ENCODE results near the gene GNRH2.
"Not testable (repeated sequence)": the region's sequence is repeated elsewhere in the genome, so short reads cannot be mapped to it uniquely, and the experiment has no call there.

The GNRH2 gene

DNA sequence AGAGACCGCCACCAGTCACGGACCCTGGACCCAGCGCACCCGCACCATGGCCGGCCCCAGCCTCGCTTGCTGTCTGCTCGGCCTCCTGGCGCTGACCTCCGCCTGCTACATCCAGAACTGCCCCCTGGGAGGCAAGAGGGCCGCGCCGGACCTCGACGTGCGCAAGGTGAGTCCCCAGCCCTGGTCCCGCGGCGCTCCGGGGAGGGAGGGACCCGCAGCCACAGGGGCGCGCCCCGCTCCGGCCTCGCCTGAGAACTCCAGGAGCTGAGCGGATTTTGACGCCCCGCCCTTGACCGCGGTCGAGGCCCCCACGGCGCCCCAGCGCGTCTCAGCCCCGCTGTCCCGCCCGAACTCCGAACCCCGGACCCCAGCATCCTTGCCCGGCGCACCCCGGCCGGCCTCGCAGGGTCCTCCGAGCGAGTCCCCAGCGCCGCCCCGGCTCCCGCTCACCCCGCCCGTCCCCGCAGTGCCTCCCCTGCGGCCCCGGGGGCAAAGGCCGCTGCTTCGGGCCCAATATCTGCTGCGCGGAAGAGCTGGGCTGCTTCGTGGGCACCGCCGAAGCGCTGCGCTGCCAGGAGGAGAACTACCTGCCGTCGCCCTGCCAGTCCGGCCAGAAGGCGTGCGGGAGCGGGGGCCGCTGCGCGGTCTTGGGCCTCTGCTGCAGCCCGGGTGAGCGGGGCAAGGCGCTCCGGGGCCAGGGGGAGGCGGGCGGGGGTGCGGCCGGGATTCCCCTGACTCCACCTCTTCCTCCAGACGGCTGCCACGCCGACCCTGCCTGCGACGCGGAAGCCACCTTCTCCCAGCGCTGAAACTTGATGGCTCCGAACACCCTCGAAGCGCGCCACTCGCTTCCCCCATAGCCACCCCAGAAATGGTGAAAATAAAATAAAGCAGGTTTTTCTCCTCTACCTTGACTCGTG lies 28.4 kb downstream of the GNRH2 start, which contains the start of gene OXT:
Gene OXT, plus strand, starts transcription at position 11 of the 920 bp plus-strand sequence. Its CDS starts 36 bp downstream, at position 47.
- Histone ChIP-seq H3K9ac (ENCODE audit: low read length) (no peak within 1 kb of the TSS), H3K36me3 (replicated peaks; ENCODE audit: low read depth, low read length) (no peaks in the 10 kb centered on the region), H4K20me1 (ENCODE audit: insufficient read depth, low read length) (no peaks in the 10 kb centered on the region), H3K4me1 (ENCODE audit: low read length) (peaks cover 6% of the 10 kb centered on the region), H3K27me3 (ENCODE audit: low read depth, low read length) (no peaks in the 10 kb centered on the region), H3K4me2 (ENCODE audit: low read length) (no peak within 1 kb of the TSS), H3K79me2 (ENCODE audit: low read length) (no peaks in the 10 kb centered on the region), H3K4me3 (ENCODE audit: low read length) (no peak within 1 kb of the TSS), H2AFZ (ENCODE audit: low read depth, low read length) (no peak within 1 kb of the TSS), H3K27ac (ENCODE audit: low read length) (no peak within 1 kb of the TSS), H3K9me3 (ENCODE audit: insufficient read depth, low read length) (no peaks in the 10 kb centered on the region)
- TF ChIP-seq CTCF (IDR thresholded peaks at IDR 0.05; ENCODE audit: low read depth, low read length) = no peak
- no peak for TF ChIP-seq EZH2phosphoT487 (IDR thresholded peaks at IDR 0.05; ENCODE audit: low read depth)

DNA sequence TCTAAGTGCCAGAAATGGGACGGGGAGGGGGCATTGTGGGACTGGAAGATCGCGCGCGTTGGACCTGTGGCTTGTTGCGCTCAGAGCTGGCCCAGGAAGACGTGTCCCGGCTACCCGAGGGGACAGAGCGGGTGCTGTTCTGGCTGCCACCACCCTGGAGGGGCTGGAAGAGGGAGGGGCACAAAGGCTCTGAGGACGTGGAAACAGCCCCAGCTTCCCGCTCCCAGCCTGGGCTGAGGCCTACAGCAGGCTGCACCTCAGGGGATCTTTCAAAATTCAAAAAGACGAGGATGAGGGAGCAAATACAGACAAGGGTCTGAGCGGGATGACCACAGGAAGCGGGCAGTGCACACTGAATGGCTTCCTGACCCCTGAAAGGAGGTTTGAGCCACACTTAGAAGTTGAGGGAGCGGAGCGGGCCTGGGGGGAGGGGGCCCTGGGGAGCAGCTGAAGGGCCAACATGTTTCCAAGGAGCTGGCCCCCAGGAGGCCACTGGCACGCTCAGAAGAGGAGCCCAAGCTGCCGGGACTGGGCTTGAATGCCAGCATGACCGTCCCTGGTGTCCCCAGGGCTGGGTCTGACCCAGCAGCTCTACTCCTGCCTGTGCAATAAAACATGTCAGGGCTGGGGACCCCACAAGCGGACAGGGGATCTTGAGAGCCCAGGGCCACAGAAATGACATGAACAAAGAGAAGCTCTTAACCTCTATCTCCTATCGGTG lies 29.3 kb downstream of the GNRH2 start:
- Histone ChIP-seq H3K9me3 (ENCODE audit: insufficient read depth, low read length) (no peaks in the 10 kb centered on the region), H3K4me3 (ENCODE audit: low read length) (no peak overlapping the region), H3K36me3 (replicated peaks; ENCODE audit: low read depth, low read length) (no peaks in the 10 kb centered on the region), H3K79me2 (ENCODE audit: low read length) (no peaks in the 10 kb centered on the region), H3K27me3 (ENCODE audit: low read depth, low read length) (peaks cover under 1% of the 10 kb centered on the region; the same call in 1 of the 2 replicates), H3K4me2 (ENCODE audit: low read length) (no peak overlapping the region), H3K9ac (ENCODE audit: low read length) (no peak overlapping the region), H3K27ac (ENCODE audit: low read length) (no peak overlapping the region), H2AFZ (ENCODE audit: low read depth, low read length) (no peak overlapping the region), H3K4me1 (ENCODE audit: low read length) (peaks cover 12% of the 10 kb centered on the region), H4K20me1 (ENCODE audit: insufficient read depth, low read length) (no peaks in the 10 kb centered on the region)
- TF ChIP-seq CTCF (IDR thresholded peaks at IDR 0.05; ENCODE audit: low read depth, low read length) (no peak), EZH2phosphoT487 (IDR thresholded peaks at IDR 0.05; ENCODE audit: low read depth) (no peak)

DNA sequence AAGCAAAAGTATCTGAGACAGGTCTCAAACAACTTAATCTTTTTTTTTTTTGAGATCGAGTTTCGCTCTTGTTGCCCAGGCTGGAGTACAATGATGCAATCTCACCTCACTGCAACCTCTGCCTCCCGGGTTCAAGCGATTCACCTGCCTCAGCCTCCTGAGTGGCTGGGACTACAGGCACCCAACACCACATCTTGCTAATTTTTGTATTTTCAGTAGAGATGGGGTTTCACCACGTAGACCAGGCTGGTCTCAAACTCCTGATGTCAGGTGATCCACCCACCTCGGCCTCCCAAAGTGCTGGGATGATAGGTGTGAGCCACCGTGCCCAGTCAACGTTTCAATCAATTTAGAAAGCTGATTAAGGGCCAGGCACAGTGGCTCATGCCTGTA lies 29.8 kb downstream of the GNRH2 start:
- H2AFZ ChIP-seq (ENCODE audit: low read depth, low read length); H3K4me2 ChIP-seq (ENCODE audit: low read length); H3K9ac ChIP-seq (ENCODE audit: low read length); H3K4me1 ChIP-seq (ENCODE audit: low read length); H3K36me3 ChIP-seq (replicated peaks; ENCODE audit: low read depth, low read length); H3K4me3 ChIP-seq (ENCODE audit: low read length); H3K27me3 ChIP-seq (ENCODE audit: low read depth, low read length); H3K9me3 ChIP-seq (ENCODE audit: insufficient read depth, low read length); H3K27ac ChIP-seq (ENCODE audit: low read length); H3K79me2 ChIP-seq (ENCODE audit: low read length); H4K20me1 ChIP-seq (ENCODE audit: insufficient read depth, low read length): not testable (repeated sequence)

DNA sequence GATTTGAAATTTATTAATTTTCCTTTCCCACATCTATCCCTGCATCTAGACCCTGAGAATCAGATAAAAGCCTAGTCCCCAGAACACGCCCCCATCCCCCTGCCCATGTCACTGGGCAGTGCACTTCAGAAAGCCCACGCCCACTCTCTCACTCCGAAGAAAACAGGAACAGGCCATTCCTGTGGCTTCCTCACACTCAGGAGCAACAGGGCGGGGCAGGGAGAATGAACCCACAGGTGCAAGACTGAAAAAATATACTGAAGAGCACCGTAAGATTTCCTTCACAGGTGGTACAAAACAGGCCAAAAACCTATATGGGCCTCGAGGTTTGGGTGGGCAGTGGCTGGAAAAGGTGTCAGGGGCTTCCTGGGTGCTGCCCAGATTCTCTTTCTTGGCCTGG lies 31.4 kb downstream of the GNRH2 start:
- no peak overlapping the region for H3K9ac ChIP-seq (ENCODE audit: low read length)
- no peaks in the 10 kb centered on the region for H3K36me3 ChIP-seq (replicated peaks; ENCODE audit: low read depth, low read length)
- TF ChIP-seq EZH2phosphoT487 (IDR thresholded peaks at IDR 0.05; ENCODE audit: low read depth) (no peak), CTCF (IDR thresholded peaks at IDR 0.05; ENCODE audit: low read depth, low read length) (no peak)
- no peak overlapping the region for H3K4me2 ChIP-seq (ENCODE audit: low read length)
- H4K20me1 ChIP-seq (ENCODE audit: insufficient read depth, low read length) = no peaks in the 10 kb centered on the region
- no peaks in the 10 kb centered on the region for H3K79me2 ChIP-seq (ENCODE audit: low read length)
- no peak overlapping the region for H2AFZ ChIP-seq (ENCODE audit: low read depth, low read length)
- H3K27me3 ChIP-seq (ENCODE audit: low read depth, low read length) = peaks cover 7% of the 10 kb centered on the region; the same call in 1 of the 2 replicates
- peaks cover 8% of the 10 kb centered on the region; the same call in 1 of the 2 replicates for H3K4me1 ChIP-seq (ENCODE audit: low read length)
- H3K27ac ChIP-seq (ENCODE audit: low read length) = no peak overlapping the region
- no peak overlapping the region for H3K4me3 ChIP-seq (ENCODE audit: low read length)
- H3K9me3 ChIP-seq (ENCODE audit: insufficient read depth, low read length) = no peaks in the 10 kb centered on the region

DNA sequence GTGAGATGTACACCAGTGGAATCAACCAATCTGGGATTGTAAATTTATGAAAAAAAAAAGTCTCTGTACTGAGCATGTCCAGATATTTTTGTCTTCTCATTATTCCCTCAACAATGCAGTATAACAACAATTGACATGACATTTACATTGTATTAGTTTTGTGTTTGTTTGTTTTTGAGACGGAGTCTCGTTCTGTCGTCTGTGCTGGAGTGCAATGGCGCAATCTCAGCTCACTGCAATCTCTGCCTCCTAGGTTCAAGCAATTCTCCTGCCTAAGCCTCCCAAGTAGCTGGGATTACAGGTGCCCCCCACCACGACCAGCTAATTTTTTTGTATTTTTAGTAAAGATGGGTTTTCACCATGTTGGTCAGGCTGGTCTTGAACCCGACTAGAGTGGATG lies 31.9 kb downstream of the GNRH2 start:
- H3K4me2 ChIP-seq (ENCODE audit: low read length); H3K4me3 ChIP-seq (ENCODE audit: low read length); H2AFZ ChIP-seq (ENCODE audit: low read depth, low read length); H3K79me2 ChIP-seq (ENCODE audit: low read length); H3K9me3 ChIP-seq (ENCODE audit: insufficient read depth, low read length); H3K9ac ChIP-seq (ENCODE audit: low read length); H3K27ac ChIP-seq (ENCODE audit: low read length); H3K36me3 ChIP-seq (replicated peaks; ENCODE audit: low read depth, low read length); H3K4me1 ChIP-seq (ENCODE audit: low read length); H4K20me1 ChIP-seq (ENCODE audit: insufficient read depth, low read length); H3K27me3 ChIP-seq (ENCODE audit: low read depth, low read length): not testable (repeated sequence)
